K562 (cell line): ENCODE measurements around the gene DOK3. TPM values are rescaled to one million over a fixed set of nuclear protein-coding genes. Genes with fewer than 3 reads are reported as not detected.

Experiments used
- CREB3 ChIP-seq: fragments of 450-650 bp; conservative IDR thresholded peaks from 2 replicates; pipeline ENCODE4 v1.6.1; 2016; ENCODE audit warnings: missing genetic modification characterization, low read depth, mild to moderate bottlenecking, missing compliant biosample characterization, moderate library complexity
- E2F8 ChIP-seq: fragments of 450-650 bp; IDR thresholded peaks from 2 replicates; pipeline ENCODE4 v1.7.1; 2018; ENCODE audit warnings: mild to moderate bottlenecking, low read depth; ENCODE audit not compliant: partially characterized antibody
- HMBOX1 ChIP-seq: sonication (generic); IDR thresholded peaks from 2 replicates; pipeline ENCODE4 v1.6.1; 2016
- ILK ChIP-seq: fragments of 450-650 bp; IDR thresholded peaks from 2 replicates; pipeline ENCODE4 v1.6.1; 2016; ENCODE audit warnings: missing genetic modification characterization, low read depth, mild to moderate bottlenecking, missing compliant biosample characterization, moderate library complexity, borderline replicate concordance
- KLF10 ChIP-seq: fragments of 250-450 bp; sonication (Bioruptor Pico); IDR thresholded peaks from 2 replicates; pipeline ENCODE4 v1.6.1; 2021; ENCODE audit warnings: matching md5 sums
- NCOA4 ChIP-seq: fragments of 450-650 bp; IDR thresholded peaks from 2 replicates; pipeline ENCODE4 v1.6.1; 2018; ENCODE audit warnings: mild to moderate bottlenecking; ENCODE audit not compliant: partially characterized antibody
- POLR2AphosphoS5 ChIP-seq: IDR thresholded peaks from 2 replicates; pipeline ENCODE4 v1.6.1; 2011; ENCODE audit warnings: mild to moderate bottlenecking, low read depth, low read length, moderate library complexity; ENCODE audit not compliant: control insufficient read depth, insufficient read depth
- PTBP1 ChIP-seq: fragments of 200-400 bp; formaldehyde crosslinking; IDR thresholded peaks from 2 replicates; pipeline ENCODE4 v1.6.1; 2017; ENCODE audit warnings: low read depth, low read length
- RBM17 ChIP-seq: fragments of 200-400 bp; formaldehyde crosslinking; IDR thresholded peaks from 2 replicates; pipeline ENCODE4 v1.6.1; 2017; ENCODE audit warnings: low read depth, mild to moderate bottlenecking, low read length, borderline replicate concordance
- RERE ChIP-seq: sonication (generic); formaldehyde crosslinking; IDR thresholded peaks from 2 replicates; pipeline ENCODE4 v1.8.0; 2023; ENCODE audit warnings: missing genetic modification reagents, mild to moderate bottlenecking, borderline replicate concordance
- SMARCC2 ChIP-seq: fragments of 450-650 bp; IDR thresholded peaks from 2 replicates; pipeline ENCODE4 v1.6.1; 2017; ENCODE audit warnings: antibody characterized with exemption, moderate library complexity, mild to moderate bottlenecking, low read depth
- TCF15 ChIP-seq: fragments of 250-450 bp; sonication (Bioruptor Pico); IDR thresholded peaks from 2 replicates; pipeline ENCODE4 v1.8.0; 2022; ENCODE audit warnings: moderate library complexity, mild to moderate bottlenecking, inconsistent platforms
- TRIM25 ChIP-seq: fragments of 450-650 bp; IDR thresholded peaks from 2 replicates; pipeline ENCODE4 v1.7.0; 2016; ENCODE audit warnings: borderline replicate concordance
- polyA plus RNA-seq, 8 experiments: library from polyadenylated mRNA; depleted of rRNA in 4 of 8; stranded (reverse) in 5 of 8; unstranded in 3 of 8; fragments of >200 nt; fragmentation: Nextera tagmentation in 2 of 8; fragmentation: Illumina TruSeq in 1 of 8; extraction: Ambion mirVana in 2 of 8; extraction: Trizol in 1 of 8; gene quantifications; 2 replicates each; pipeline versions ENCODE4 v1.2.1 to v1.2.3, GENCODE V29; 2011 to 2014; ENCODE audit warnings: inconsistent platforms in 1 of 8, missing spikeins in 1 of 8
- total RNA-seq, 7 experiments: library from RNA; depleted of rRNA in 6 of 7; stranded (reverse); fragments of >200 nt in 6 of 7; fragmentation: Illumina TruSeq in 2 of 7; extraction: Trizol in 2 of 7; gene quantifications; 2 replicates each; pipeline versions ENCODE4 v1.2.1 to v1.2.3, GENCODE V29; 2011 to 2021; ENCODE audit warnings: low replicate concordance in 1 of 7

DOK3 gene
- total and polyA plus RNA-seq, 9 of the 15 experiments (the other 6 are each of a cell fraction or from before 2014, with no cell fraction given) = 1.3 to 23.0 (median 8.0) TPM

- TF ChIP-seq TRIM25 (no peak), POLR2AphosphoS5 (peak; percentile 75), CREB3 (tag) (no peak), TCF15 (no peak), PTBP1 (no peak), SMARCC2 (no peak; the same call in 1 of the 2 replicates), KLF10 (CRISPR knock-in tag) (no peak), E2F8 (peak; percentile 40), HMBOX1 (no peak), ILK (tag) (no peak), RERE (no peak), RBM17 (no peak), NCOA4 (no peak)
Observed at GRCh38 chr5:177491429-177491945, 18.1 kb downstream of the DOK3 start (continued).
